GM08714 (cell line): Measurements from ENCODE around the gene ATOX1.

ENCODE experiments used
- H3K4me3 ChIP-seq: fragments of 200-500 bp; sonication (Bioruptor generic); 2 replicates; pipeline ENCODE4 v1.5.1; 2014; ENCODE audit warnings: mild to moderate bottlenecking, low read length, inconsistent platforms
- ZNF274 ChIP-seq: IDR thresholded peaks from 2 replicates; pipeline ENCODE4 v1.6.1; 2012; ENCODE audit warnings: mild to moderate bottlenecking, low read depth, low read length

Gene ATOX1

DNA sequence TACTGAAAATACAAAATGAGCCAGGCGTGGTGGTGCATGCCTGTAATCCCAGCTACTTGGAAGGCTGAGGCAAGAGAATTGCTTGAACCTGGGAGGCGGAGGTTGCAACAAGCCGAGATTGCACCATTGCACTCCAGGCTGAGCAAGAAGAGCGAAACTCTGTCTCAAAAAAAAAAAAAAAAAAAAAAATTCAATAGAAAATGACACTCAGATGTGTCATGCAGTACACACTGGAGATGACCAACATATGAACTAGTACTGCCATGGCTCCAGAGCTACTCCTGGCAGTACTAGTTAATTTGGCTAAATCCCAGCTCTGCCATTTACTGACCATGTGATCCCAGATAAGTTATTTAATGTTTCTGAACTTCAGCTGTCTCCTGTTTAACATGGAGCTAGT lies 7.3 kb downstream of the ATOX1 start:
- no peak for TF ChIP-seq ZNF274
- no peak overlapping the region for H3K4me3 ChIP-seq

DNA sequence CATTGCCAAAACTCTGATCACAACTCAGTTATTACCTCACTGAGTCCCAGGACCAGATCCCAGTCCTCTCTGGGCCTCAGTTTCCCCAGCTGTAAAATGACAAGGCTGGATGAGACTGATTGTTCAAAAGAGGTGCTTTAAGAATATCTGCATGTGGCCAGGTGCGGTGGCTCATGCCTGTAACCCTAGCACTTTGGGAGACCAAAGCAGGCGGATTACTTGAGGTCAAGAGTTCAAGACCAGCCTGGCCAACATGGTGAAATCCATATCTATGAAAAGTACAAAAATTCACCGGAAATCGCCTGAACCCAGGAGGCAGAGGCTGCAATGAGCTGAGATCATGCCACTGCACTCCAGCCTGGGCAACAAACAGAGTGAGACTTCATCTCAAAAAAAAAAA lies 8.3 kb downstream of the ATOX1 start:
- no peak for TF ChIP-seq ZNF274
- H3K4me3 ChIP-seq: peak overlapping the region; percentile 27; the same call in 1 of the 2 replicates

DNA sequence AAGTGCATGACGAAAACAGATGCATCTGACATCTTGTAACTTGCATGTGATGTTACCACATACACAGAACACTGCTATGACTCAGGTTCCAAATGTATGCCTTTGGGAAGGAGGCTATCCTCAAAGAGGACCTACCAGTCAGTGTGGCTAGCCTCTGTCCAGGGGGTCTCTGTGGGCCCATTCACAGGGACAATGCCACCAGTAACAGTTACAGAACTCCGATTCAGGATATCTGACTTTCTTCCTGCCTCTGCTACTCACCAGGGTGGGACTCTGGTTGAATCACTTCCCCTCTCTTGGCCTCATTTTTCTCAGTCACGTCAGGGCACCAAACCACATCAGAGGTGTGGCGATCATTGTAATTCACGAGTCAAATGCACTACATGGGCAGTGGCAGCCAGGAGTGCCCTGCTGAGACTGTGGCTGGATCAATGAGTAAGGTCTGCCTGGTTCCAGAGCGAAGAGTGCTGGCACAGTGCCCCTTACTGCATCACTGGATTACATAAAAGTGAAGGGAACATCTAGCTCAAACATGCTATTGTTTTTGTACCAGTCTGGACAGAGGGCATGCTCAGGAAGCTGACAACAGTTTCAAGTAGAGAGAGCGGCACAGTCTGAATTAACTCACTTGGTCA lies 13.2 kb downstream of the ATOX1 start:
- H3K4me3 ChIP-seq: no peak overlapping the region
- no peak for TF ChIP-seq ZNF274

DNA sequence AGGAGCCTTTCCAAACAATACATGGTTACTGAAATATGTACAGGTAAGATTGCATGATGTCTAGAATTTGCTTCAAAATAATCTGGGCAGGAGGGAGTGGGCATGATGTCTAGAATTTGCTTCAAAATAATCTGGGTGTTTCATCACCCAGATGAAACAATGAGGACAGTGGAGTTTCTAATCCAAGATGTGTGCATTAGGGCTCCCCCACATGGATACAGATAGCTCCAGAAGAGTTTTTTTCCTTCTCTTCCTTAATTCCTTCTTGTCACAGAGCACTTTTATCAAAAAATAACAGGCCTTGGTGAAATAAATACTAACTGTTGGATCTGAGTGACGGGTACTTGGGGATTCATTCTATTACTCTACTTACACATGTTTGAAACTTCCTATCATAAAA lies 14.9 kb downstream of the ATOX1 start:
- TF ChIP-seq ZNF274: no peak

DNA sequence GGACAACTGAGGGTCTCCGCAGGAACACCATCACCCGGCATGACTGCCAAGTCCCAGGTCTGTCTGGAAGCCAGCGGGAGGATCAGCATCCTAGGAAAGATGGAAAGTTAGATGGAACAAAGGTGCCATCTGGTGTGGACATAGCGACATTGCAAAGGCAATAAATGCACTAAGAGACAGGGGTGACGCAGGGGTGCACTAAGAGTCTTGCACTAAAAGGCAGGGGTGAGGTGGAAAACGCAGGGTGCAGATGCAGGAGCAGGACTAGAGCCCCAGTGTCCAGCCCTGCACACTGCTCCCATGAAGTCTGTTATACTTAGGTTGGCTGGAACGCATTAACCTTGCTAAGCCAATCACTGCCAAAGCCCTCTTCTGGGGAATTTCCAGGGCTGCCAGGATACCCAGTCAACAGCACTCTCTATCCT lies 15.5 kb downstream of the ATOX1 start:
- H3K4me3 ChIP-seq: no peak overlapping the region
- TF ChIP-seq ZNF274: no peak

More for the DNA sequence above, 14.9 kb downstream of the ATOX1 start:
- H3K4me3 ChIP-seq: no peak overlapping the region

DNA sequence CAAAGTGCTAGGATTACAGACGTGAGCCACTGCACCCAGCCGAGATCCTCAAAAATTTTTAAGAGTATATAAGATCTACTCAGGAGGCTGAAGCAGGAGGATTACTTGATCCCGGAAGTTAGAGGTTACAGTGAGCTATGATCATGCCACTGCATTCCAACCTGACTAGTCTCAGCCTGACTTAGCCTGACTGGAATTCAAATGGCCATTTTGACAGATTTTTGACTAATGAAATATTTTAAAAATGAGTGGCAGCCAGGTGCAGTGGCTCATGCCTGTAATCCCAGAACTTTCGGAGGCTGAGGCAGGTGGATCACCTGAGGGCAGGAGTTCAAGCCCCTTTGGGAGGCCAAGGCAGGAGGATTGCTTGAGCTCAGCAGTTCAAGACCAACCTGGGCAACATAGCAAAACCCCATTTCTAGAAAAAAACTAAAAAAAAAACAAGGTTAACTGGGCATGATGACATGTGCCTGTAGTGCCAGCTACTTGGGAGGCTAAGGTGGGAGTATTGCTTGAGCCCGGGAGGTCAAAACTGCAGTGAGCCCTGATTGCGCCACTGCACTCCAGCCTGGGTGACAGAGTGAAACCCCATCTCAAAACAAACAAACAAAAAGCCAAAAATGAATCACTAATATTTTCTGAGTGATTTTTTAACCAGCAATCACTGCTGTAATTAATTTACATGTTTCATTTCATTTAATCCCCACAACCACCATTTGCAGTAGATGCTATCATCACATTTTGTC lies 16.6 kb downstream of the ATOX1 start:
- no peak overlapping the region for H3K4me3 ChIP-seq
- TF ChIP-seq ZNF274: no peak

DNA sequence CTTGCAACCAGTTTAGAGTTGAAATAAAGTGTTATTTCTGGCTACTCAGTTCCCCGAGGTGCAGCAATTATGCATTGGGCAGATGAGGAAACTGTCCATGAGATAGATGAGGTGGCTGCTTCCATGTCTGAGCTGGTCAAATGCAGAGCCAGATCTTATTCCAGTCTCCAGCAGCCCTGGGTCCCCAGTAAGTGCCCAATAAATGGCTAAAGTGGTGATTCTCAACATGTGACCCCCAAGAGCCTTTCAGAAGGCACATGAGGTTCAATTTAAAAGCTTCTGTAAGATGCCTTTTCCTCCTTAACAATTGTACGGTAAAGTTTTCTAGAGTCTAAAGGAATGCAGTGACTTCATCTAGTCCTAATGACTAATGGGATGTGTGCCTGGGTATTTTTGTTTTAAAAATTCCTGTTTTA lies 17.5 kb downstream of the ATOX1 start:
- H3K4me3 ChIP-seq: no peak overlapping the region
- TF ChIP-seq ZNF274: no peak

DNA sequence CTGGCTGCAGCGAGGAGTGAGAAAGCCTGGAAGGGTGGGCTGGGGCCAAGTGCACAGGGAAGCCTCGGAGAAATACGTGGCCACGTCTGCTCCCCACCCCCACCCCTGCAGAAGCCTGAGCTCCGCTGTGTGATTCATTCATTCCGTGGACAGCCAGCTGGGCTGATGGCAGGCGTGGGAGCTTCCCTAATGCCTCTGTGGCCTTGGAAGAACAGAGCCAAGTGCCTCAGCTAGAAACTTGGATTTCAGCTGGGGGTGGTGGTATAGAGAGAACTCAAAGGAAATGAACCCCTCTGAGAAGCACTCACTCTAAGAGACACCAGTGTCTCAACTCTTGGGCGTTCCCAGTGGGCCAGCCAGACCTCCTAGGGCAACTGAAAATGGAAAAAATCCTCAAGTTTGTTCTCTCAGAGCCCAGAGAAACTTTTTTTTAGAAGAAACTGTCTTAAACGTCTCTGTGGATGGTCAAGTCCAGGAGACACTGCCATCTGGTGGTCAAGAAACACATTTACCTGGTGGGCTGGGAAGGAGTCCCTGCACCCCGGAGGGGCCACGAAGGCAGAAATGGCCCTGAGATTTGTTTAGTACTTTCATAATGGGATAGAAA lies 18.0 kb downstream of the ATOX1 start:
- no peak for TF ChIP-seq ZNF274
- no peak overlapping the region for H3K4me3 ChIP-seq

DNA sequence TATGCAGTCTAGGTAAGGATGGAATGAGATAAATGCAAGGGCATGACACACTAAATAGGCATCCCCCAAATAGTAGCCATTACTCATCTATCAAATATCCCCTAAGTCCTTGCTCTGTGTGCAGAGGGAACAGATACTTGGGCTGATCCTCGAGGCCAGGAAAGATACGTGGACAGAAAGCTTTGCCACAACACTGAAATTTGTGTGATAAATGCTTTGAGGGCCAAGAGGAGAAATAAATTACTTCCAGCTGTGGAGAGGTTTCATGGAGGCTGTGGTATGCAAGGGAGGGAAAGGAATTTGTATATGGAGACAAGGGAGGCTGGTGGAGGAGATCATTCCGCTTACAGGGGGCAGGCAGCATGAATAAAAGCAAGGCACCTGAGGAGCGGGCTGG lies 18.5 kb downstream of the ATOX1 start:
- no peak overlapping the region for H3K4me3 ChIP-seq
- no peak for TF ChIP-seq ZNF274

DNA sequence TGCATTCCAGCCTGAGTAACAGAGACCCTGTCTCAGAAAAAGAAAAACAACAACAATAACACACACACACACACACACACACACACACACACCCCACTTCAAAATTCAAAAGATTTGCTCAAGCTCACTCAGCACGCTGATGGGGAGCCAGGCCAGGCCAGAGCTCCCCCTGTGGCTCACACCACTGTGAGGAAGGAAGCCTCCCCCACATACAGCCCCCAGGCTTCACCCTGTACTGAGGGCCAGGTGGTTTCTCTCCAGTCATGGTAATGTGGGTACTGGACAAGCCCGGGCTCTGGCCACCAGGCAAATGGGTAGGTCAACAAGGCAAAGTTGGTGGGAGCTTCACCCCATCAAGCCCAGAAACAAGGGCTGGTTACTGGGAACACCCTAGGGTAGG lies 19.0 kb downstream of the ATOX1 start:
- no peak for TF ChIP-seq ZNF274
- no peak overlapping the region for H3K4me3 ChIP-seq

DNA sequence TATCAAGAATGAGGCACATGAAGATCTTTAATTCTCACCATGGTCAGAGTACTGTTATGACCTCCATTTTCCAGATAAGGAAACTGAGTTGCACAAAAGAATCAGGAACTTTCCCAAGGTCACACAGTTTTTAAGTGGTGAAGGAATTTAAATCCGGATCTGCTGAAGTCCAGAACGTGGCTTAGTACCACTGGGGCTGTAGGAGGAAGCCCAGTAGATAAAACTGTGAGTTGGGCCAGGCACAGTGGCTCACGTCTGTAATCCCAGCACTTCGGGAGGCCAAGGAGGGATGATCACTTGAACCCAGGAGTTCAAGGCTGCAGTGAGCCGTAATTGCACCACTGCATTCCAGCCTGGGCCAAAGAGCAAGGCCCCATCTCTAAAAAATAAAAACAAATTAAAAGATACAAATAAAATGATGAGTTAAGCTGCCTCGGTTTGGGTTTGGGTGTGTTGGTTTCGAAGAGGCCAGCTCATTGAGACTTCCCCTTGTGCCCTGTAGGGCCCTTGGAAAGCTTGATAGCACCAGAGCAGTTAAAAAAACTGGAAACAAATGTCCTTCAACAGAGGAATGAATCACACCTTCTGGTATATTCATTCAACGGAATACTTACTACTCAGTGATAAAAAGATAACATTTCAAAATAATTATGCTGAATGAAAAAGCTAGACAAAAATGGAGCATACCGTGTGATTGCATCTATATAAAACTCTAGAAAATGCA lies 20.1 kb downstream of the ATOX1 start:
- no peak for TF ChIP-seq ZNF274
- no peak overlapping the region for H3K4me3 ChIP-seq

DNA sequence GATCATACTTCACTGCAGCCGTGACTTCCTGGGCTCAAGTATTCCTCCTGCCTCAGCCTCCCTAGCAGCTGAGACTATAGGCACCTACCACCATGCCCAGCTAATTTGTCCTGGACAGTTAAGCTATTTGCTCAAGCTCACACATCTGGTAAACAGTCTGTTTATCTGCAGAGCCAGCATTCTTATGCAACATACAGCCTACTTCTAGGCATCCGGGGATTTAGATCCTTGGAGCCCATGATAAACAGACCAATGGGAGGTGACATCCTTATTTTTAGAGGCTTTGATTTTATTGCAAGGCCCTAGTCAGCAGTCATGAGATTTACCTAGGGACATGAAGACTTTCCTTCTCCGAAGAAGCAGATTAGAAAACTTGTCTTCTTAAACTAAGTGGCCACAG lies 21.0 kb downstream of the ATOX1 start:
- H3K4me3 ChIP-seq: no peak overlapping the region
- TF ChIP-seq ZNF274: no peak

DNA sequence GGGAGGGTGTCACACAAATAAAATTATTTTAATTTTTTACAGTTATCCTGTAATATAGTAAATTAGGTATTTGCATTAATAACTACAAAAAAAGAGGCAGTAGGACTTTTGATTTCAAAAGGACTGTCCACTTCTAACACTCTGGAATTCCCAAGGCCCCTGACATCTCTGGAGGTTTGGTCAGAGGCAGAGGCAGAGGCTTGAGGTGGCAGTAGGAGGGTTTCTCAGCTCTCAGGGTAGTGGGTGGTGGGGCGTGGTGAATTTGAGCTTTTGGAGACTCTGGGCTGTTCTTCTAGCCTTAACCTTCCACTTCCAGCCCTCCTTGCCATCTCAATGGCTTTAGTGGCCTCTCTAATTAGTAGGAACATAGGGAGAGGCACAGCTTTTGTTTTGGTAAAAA lies 22.8 kb downstream of the ATOX1 start:
- H3K4me3 ChIP-seq: no peak overlapping the region
- TF ChIP-seq ZNF274: no peak

DNA sequence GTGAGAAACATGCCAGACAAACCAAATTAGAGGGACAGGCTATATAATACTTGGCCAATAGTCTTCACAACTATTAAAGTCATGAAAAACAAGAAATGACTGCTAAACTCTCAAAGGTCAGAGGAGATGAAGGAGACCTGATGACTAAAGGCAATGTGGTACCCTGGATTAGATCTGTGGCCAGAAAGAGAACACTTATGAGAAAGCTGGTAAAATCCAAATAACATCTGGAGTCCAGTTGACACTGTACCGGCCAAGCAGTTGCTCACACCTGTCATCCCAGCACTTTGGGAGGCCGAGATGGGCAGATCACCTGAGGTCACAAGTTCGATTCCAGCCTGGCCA lies 24.4 kb downstream of the ATOX1 start:
- H3K4me3 ChIP-seq: no peak overlapping the region
- no peak for TF ChIP-seq ZNF274

DNA sequence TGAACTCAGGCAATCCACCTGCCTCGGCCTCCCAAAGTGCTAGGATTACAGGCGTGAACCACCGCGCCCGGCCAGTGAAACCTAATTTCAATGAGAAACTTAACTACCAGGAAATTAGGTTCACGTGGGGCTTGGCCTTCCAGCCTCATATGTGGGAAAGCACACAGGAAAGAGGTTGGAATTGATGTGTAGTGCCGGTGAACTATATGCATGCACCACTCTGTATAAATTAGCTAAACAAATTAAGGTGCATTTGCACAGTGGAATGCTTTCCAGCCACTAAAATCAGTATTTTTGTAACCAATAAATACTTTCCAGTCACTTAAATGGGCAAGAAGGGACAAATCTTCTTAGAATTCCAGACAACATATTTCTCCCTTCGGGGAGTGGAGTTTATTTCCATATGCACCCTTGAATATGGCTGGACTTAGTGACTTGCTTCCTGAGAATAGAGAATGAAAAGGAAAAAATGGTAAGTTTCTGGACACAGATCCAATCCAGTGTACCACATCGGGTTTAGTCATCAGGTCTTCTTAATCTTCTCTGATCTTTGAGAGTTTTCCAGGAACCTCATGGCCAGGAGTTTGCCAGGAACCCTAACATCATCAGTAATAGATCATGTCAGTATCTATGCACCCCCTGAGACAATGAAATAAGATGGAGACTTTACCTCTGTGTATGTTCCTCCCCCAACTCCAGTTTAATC lies 24.9 kb downstream of the ATOX1 start:
- H3K4me3 ChIP-seq: no peak overlapping the region

More for the DNA sequence above, 24.9 kb downstream of the ATOX1 start:
- no peak for TF ChIP-seq ZNF274
